Caco-2 (cell line): ENCODE data around the gene CDH11. TPM values are rescaled to one million over a fixed set of nuclear protein-coding genes. Genes with fewer than 3 reads are reported as not detected.

Source experiments
- BruUV-seq: library from RNA; stranded (reverse); fragments of 400-500 nt; replicated peaks from 2 replicates; lab custom pipeline; 2021; lab: Mats Ljungman, UMichigan
- CTCF ChIA-PET: fragments of 300-600 bp; sonication (Branson Sonifier 250); formaldehyde crosslinking; loops from one replicate; lab custom pipeline; 2022; ENCODE audit warnings: antibody characterized with exemption; lab: Charles Lee
- POLR2A ChIA-PET: fragments of 300-600 bp; sonication (Branson Sonifier 250); formaldehyde crosslinking; loops from one replicate; lab custom pipeline; 2022; ENCODE audit warnings: antibody characterized with exemption; lab: Charles Lee
- DNase-seq, 2 experiments: peaks; one replicate each; pipeline versions ENCODE4 v3.0.0 to v3.0.0-alpha.2; 2020 to 2022
- H3K27me3 ChIP-seq: replicated peaks from 2 replicates; pipeline ENCODE4 v1.6.0; 2011; ENCODE audit warnings: low read length; ENCODE audit not compliant: control insufficient read depth, insufficient read depth
- H3K36me3 ChIP-seq: 2 replicates; pipeline ENCODE4 v1.5.1; 2011; ENCODE audit warnings: low read length; ENCODE audit not compliant: control insufficient read depth, insufficient read depth
- H3K4me1 ChIP-seq: fragments of 250-450 bp; sonication (Bioruptor Pico); 2 replicates; pipeline ENCODE4 v1.5.1; 2020; ENCODE audit warnings: mild to moderate bottlenecking
- H3K4me3 ChIP-seq: 2 replicates; pipeline ENCODE4 v1.5.1; 2011; ENCODE audit warnings: low read depth, mild to moderate bottlenecking, control low read depth, low read length
- H3K9me3 ChIP-seq: fragments of 250-450 bp; sonication (Bioruptor Pico); 2 replicates; pipeline ENCODE4 v1.5.1; 2020; ENCODE audit warnings: mild to moderate bottlenecking, moderate library complexity
- H3K27ac Mint-ChIP-seq: one replicate; pipeline ENCODE4 v1.8.0; 2022; ENCODE audit warnings: mixed read lengths; ENCODE audit not compliant: unreplicated experiment
- H3K27me3 Mint-ChIP-seq: one replicate; pipeline ENCODE4 v1.8.0; 2022; ENCODE audit warnings: mixed read lengths; ENCODE audit not compliant: insufficient read depth, unreplicated experiment
- H3K36me3 Mint-ChIP-seq: one replicate; pipeline ENCODE4 v1.8.0; 2022; ENCODE audit warnings: mild to moderate bottlenecking, mixed read lengths; ENCODE audit not compliant: insufficient read depth, unreplicated experiment
- H3K4me1 Mint-ChIP-seq: one replicate; pipeline ENCODE4 v1.8.0; 2022; ENCODE audit warnings: low read depth, mixed read lengths; ENCODE audit not compliant: unreplicated experiment
- H3K4me3 Mint-ChIP-seq: one replicate; pipeline ENCODE4 v1.8.0; 2022; ENCODE audit warnings: mild to moderate bottlenecking, moderate library complexity, mixed read lengths; ENCODE audit not compliant: unreplicated experiment
- H3K9me3 Mint-ChIP-seq: one replicate; pipeline ENCODE4 v1.8.0; 2022; ENCODE audit warnings: mixed read lengths; ENCODE audit not compliant: unreplicated experiment
- intact Hi-C: fragments of 100-400 bp; cut with micrococcal nuclease; formaldehyde crosslinking; loops from one replicate; pipeline ENCODE4 v1.10.0; 2022; ENCODE audit not compliant: unreplicated experiment
- total RNA-seq: library from RNA; stranded (reverse); gene quantifications from 2 replicates; pipeline ENCODE4 v1.2.3, GENCODE V29; 2022
- TF ChIP-seq, protein P1 (sequence below), 2 experiments: fragments of 200-600 bp in 1 of 2; IDR thresholded peaks; 1 replicate in 1 of 2; 2 replicates in 1 of 2; pipeline versions ENCODE4 v1.5.1 to v1.8.0; 2011 to 2022; ENCODE audit warnings: antibody characterized with exemption in 1 of 2, control low read depth in 1 of 2, inconsistent platforms in 1 of 2, low read depth in 1 of 2, low read length in 1 of 2, mild to moderate bottlenecking in 1 of 2, moderate library complexity in 1 of 2; ENCODE audit not compliant: insufficient read depth in 1 of 2, severe bottlenecking in 1 of 2, unreplicated experiment in 1 of 2

The CDH11 gene
- total RNA-seq, 1 experiment from 2014 or later: not detected

DNA sequence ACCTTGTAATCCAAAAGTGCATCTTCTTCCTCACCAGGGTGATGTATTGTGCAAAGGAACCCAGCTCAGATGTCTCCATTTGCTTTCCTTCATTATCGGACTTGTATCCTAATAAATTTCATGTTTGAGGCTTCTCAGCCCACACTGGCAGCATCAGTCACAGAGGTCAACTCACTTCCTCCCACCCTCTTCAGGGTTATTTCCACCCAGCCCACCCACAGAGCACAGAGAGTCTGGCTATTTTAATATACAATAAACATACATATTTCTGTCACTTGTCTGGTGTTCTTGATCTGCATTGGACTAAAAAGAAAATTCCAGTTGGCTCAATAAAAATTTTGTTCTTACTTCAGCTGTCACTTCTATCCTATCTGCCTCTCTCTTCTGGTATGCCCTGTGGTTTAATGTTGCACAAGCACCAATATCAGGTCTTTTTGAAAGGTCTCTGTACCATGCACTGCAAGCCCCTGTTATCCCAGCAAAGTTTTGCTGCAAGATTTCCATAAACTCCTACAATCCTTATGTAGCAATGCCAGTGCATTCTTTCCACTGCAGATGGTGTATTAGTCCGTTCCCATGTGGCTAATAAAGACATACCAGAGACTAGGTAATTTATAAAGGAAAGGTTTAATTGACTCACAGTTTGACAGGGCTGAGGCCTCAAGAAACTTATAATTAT is 201.8 kb downstream of the CDH11 start:
- ChIA-PET CTCF (no interaction called here), POLR2A (no interaction called here)
- H3K4me3 ChIP-seq: no peak overlapping the region
- Mint-ChIP-seq H3K4me3 (no peak overlapping the region), H3K9me3 (no peaks in the 10 kb centered on the region), H3K27me3 (no peaks in the 10 kb centered on the region), H3K4me1 (no peaks in the 10 kb centered on the region), H3K36me3 (no peaks in the 10 kb centered on the region), H3K27ac (no peak overlapping the region)
- no peaks in the 10 kb centered on the region for H3K9me3 ChIP-seq
- DNase-seq: no peak
- H3K36me3 ChIP-seq: no peaks in the 10 kb centered on the region
- intact Hi-C loops: no loop called here
- H3K27me3 ChIP-seq: no peaks in the 10 kb centered on the region
- H3K4me1 ChIP-seq: no peaks in the 10 kb centered on the region
- BruUV-seq: no TSS peak
- TF ChIP-seq, protein P1, sequence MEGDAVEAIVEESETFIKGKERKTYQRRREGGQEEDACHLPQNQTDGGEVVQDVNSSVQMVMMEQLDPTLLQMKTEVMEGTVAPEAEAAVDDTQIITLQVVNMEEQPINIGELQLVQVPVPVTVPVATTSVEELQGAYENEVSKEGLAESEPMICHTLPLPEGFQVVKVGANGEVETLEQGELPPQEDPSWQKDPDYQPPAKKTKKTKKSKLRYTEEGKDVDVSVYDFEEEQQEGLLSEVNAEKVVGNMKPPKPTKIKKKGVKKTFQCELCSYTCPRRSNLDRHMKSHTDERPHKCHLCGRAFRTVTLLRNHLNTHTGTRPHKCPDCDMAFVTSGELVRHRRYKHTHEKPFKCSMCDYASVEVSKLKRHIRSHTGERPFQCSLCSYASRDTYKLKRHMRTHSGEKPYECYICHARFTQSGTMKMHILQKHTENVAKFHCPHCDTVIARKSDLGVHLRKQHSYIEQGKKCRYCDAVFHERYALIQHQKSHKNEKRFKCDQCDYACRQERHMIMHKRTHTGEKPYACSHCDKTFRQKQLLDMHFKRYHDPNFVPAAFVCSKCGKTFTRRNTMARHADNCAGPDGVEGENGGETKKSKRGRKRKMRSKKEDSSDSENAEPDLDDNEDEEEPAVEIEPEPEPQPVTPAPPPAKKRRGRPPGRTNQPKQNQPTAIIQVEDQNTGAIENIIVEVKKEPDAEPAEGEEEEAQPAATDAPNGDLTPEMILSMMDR (IDR thresholded peaks at IDR 0.05; ENCODE audit: insufficient read depth in 1 of 2, low read depth in 1 of 2, low read length in 1 of 2, severe bottlenecking in 1 of 2, unreplicated experiment in 1 of 2): no peak

DNA sequence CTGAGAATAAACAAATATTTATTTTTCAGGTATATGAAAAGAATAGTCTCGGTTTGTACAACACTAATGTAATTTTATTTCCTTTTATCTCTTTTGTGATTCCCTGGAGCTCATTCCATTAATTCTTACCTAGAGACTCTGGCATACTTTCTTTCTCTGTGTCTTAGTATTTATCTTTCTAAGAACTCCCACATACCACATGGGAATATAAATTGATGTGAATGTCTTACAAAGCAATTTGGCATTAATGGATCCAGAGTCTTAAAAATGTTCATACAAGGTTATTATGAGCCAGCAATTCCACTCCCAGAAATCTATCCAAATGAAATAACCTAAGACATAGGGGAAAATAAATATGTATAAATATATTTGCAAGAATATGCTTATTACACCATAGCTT is 202.7 kb downstream of the CDH11 start:
- H3K9me3 ChIP-seq: no peaks in the 10 kb centered on the region

DNA sequence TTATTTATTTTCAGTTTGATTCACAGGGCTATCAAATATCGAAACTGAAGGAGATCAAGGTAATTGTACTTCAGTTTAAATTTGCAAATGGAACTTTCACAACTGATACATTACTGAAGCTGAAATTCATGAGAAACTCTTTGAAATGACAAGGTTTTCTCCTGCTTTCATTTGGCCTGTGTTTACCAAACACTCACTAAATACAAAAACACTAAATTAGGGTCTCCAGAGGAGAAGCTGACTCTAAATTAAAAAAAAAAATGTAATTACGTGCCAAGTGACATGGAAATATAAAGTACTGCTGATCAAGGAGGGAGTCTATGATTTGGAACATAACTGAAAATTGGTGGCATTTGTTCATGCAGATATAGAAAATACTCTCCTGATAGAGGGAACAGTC is 205.8 kb downstream of the CDH11 start:
- ChIA-PET POLR2A (no interaction called here), CTCF (no interaction called here)
- Mint-ChIP-seq H3K4me3 (no peak overlapping the region), H3K27ac (no peak overlapping the region), H3K36me3 (no peaks in the 10 kb centered on the region), H3K9me3 (no peaks in the 10 kb centered on the region), H3K4me1 (no peaks in the 10 kb centered on the region), H3K27me3 (no peaks in the 10 kb centered on the region)
- DNase-seq: no peak
- BruUV-seq: no TSS peak
- intact Hi-C loops: no loop called here
- TF ChIP-seq, protein P1 (IDR thresholded peaks at IDR 0.05; ENCODE audit: insufficient read depth in 1 of 2, low read depth in 1 of 2, low read length in 1 of 2, severe bottlenecking in 1 of 2, unreplicated experiment in 1 of 2): no peak
- Histone ChIP-seq H3K36me3 (no peaks in the 10 kb centered on the region), H3K4me3 (no peak overlapping the region), H3K27me3 (no peaks in the 10 kb centered on the region), H3K9me3 (no peaks in the 10 kb centered on the region), H3K4me1 (no peaks in the 10 kb centered on the region)

More for the DNA sequence above, 202.7 kb downstream of the CDH11 start:
- H3K36me3 ChIP-seq: no peaks in the 10 kb centered on the region
- no peaks in the 10 kb centered on the region for H3K4me1 ChIP-seq
- H3K4me3 ChIP-seq: no peak overlapping the region
- H3K27ac Mint-ChIP-seq: no peak overlapping the region
- H3K4me1 Mint-ChIP-seq: no peaks in the 10 kb centered on the region
- TF ChIP-seq, protein P1 (IDR thresholded peaks at IDR 0.05; ENCODE audit: insufficient read depth in 1 of 2, low read depth in 1 of 2, low read length in 1 of 2, severe bottlenecking in 1 of 2, unreplicated experiment in 1 of 2): no peak
- no peaks in the 10 kb centered on the region for H3K36me3 Mint-ChIP-seq
- no TSS peak for BruUV-seq
- intact Hi-C loops: no loop called here
- POLR2A ChIA-PET: no interaction called here
- no peak for DNase-seq
- CTCF ChIA-PET: no interaction called here
- H3K9me3 Mint-ChIP-seq: no peaks in the 10 kb centered on the region
- no peak overlapping the region for H3K4me3 Mint-ChIP-seq
- no peaks in the 10 kb centered on the region for H3K27me3 ChIP-seq
- no peaks in the 10 kb centered on the region for H3K27me3 Mint-ChIP-seq
